A549 (cell line): Measurements from ENCODE around the gene EPN2. TPM values are rescaled to one million over a fixed set of nuclear protein-coding genes. Genes with fewer than 3 reads are reported as not detected.

Experiments
- ATAC-seq, 2 experiments: fragments of 200-7000 bp in 1 of 2; fragments of >200 bp in 1 of 2; cut with Nextera tagmentation in 1 of 2; cut with Tn5 transposase in 1 of 2; 3 replicates each; pipeline versions ENCODE4 v1.8.0 to v1.9.1; 2018 to 2020; ENCODE audit warnings: mild to moderate bottlenecking in 1 of 2, moderate library complexity in 1 of 2
- CTCF ChIA-PET: fragments of 300-600 bp; sonication (Branson Sonifier 250); formaldehyde crosslinking; extraction: SDS; loops from one replicate; lab custom pipeline; 2021; ENCODE audit warnings: antibody characterized with exemption, inconsistent platforms; lab: Yijun Ruan, JAX
- POLR2A ChIA-PET: fragments of 350-600 bp; formaldehyde crosslinking; extraction: SDS; loops from one replicate; lab custom pipeline; 2021; ENCODE audit warnings: antibody characterized with exemption, inconsistent platforms; lab: Yijun Ruan, JAX
- DNase-seq, 2 experiments: peaks; one replicate each; pipeline versions ENCODE4 v3.0.0 to v3.0.0-alpha.2; 2011 to 2016; ENCODE audit warnings: low read depth in 1 of 2, low spot score in 1 of 2
- FAIRE-seq: peaks from 2 replicates; lab custom pipeline; 2011; peaks lifted over from hg19 to GRCh38; lab: Jason Lieb, UNC
- H3K27ac ChIP-seq, 2 experiments: fragments of >200 bp; sonication (Bioruptor Twin); formaldehyde crosslinking; 3 replicates each; pipeline ENCODE4 v1.5.1; 2016 to 2017
- H3K4me1 ChIP-seq: fragments of >200 bp; sonication (Bioruptor Twin); formaldehyde crosslinking; 3 replicates; pipeline ENCODE4 v1.6.1; 2016
- H3K4me2 ChIP-seq: fragments of >200 bp; sonication (Bioruptor Twin); formaldehyde crosslinking; 3 replicates; pipeline ENCODE4 v1.6.1; 2016
- H3K4me3 ChIP-seq: fragments of >200 bp; sonication (Bioruptor Twin); formaldehyde crosslinking; 3 replicates; pipeline ENCODE4 v1.5.1; 2016
- H3K9me3 ChIP-seq: fragments of >200 bp; sonication (Bioruptor Twin); formaldehyde crosslinking; 3 replicates; pipeline ENCODE4 v1.6.1; 2016
- CBX2 ChIP-seq: fragments of 200-600 bp; sonication (generic); IDR thresholded peaks from 2 replicates; pipeline ENCODE4 v1.6.1; 2016; ENCODE audit warnings: low read depth, mild to moderate bottlenecking, borderline replicate concordance
- EHF ChIP-seq: fragments of 250-450 bp; sonication (Bioruptor Pico); IDR thresholded peaks from 2 replicates; pipeline ENCODE4 v1.5.0; 2020; ENCODE audit warnings: mild to moderate bottlenecking
- EHMT2 ChIP-seq: fragments of 200-600 bp; sonication (generic); IDR thresholded peaks from 2 replicates; pipeline ENCODE4 v1.6.1; 2016; ENCODE audit warnings: antibody characterized with exemption, low read depth, mild to moderate bottlenecking, moderate library complexity
- ELK1 ChIP-seq: fragments of 150-350 bp; IDR thresholded peaks from 2 replicates; pipeline ENCODE4 v1.6.1; 2014; ENCODE audit warnings: low read depth, mild to moderate bottlenecking, low read length
- FOSB ChIP-seq: fragments of 250-450 bp; sonication (Bioruptor Pico); IDR thresholded peaks from 2 replicates; pipeline ENCODE4 v1.5.0; 2020; ENCODE audit warnings: mild to moderate bottlenecking, moderate library complexity
- FOSL2 ChIP-seq, 2 experiments: fragments of 450-650 bp in 1 of 2; fragments of >200 bp in 1 of 2; sonication (Bioruptor Twin) in 1 of 2; formaldehyde crosslinking; IDR thresholded peaks; 2 replicates each; pipeline versions ENCODE4 v1.5.0 to v1.6.1; 2016 to 2020; ENCODE audit warnings: mild to moderate bottlenecking in 1 of 2, moderate library complexity in 1 of 2
- GATA3 ChIP-seq: IDR thresholded peaks from 2 replicates; pipeline ENCODE4 v1.6.1; 2012; ENCODE audit warnings: borderline replicate concordance
- HES2 ChIP-seq: fragments of >200 bp; sonication (Bioruptor Twin); formaldehyde crosslinking; IDR thresholded peaks from 2 replicates; pipeline ENCODE4 v1.6.1; 2016
- HEYL ChIP-seq: fragments of 250-450 bp; sonication (Bioruptor Pico); IDR thresholded peaks from 2 replicates; pipeline ENCODE4 v1.8.0; 2021; ENCODE audit warnings: mild to moderate bottlenecking, moderate library complexity
- HMGXB4 ChIP-seq: fragments of 250-450 bp; sonication (Bioruptor Pico); IDR thresholded peaks from 2 replicates; pipeline ENCODE4 v1.5.0; 2021; ENCODE audit warnings: mild to moderate bottlenecking, moderate library complexity, borderline replicate concordance
- MAZ ChIP-seq: fragments of 150-350 bp; IDR thresholded peaks from 2 replicates; pipeline ENCODE4 v1.6.1; 2014; ENCODE audit warnings: antibody characterized with exemption, low read depth, low read length, borderline replicate concordance
- NPAS2 ChIP-seq: fragments of 250-450 bp; sonication (Bioruptor Pico); IDR thresholded peaks from 2 replicates; pipeline ENCODE4 v1.8.0; 2022; ENCODE audit warnings: mild to moderate bottlenecking, moderate library complexity, borderline replicate concordance
- PBX3 ChIP-seq: IDR thresholded peaks from 2 replicates; pipeline ENCODE4 v1.6.1; 2012
- RCOR1 ChIP-seq: fragments of 150-350 bp; IDR thresholded peaks from 2 replicates; pipeline ENCODE4 v1.6.1; 2014; ENCODE audit warnings: antibody characterized with exemption, low read length, low read depth
- RFX5 ChIP-seq: fragments of 450-650 bp; IDR thresholded peaks from 2 replicates; pipeline ENCODE4 v1.7.1; 2014; ENCODE audit warnings: antibody characterized with exemption, mild to moderate bottlenecking, moderate library complexity
- RNF2 ChIP-seq: fragments of 200-600 bp; sonication (generic); IDR thresholded peaks from 2 replicates; pipeline ENCODE4 v1.6.1; 2016; ENCODE audit warnings: low read depth, mild to moderate bottlenecking, antibody characterized with exemption, moderate library complexity, borderline replicate concordance
- USF2 ChIP-seq: fragments of 450-650 bp; IDR thresholded peaks from 2 replicates; pipeline ENCODE4 v1.6.1; 2014; ENCODE audit warnings: antibody characterized with exemption
- WGBS: methylation state at CpG from one replicate; pipeline ENCODE4 v1.1.6; 2017; ENCODE audit errors: missing lambda C conversion rate; 5-methylcytosine and 5-hydroxymethylcytosine counted together
- polyA plus RNA-seq, 4 experiments: library from polyadenylated mRNA; depleted of rRNA in 3 of 4; stranded (reverse); fragments of >200 nt; fragmentation: RNase III in 1 of 4; extraction: RNeasy Plus Mini Kit Qiagen cat#74134 plus additional on column Dnase treatment in 1 of 4; gene quantifications; 2 replicates in 3 of 4; 3 replicates in 1 of 4; pipeline ENCODE4 v1.2.3, GENCODE V29; 2011 to 2017

Gene EPN2
- polyA plus RNA-seq, 2 of the 4 experiments (the other 2 are of a cell fraction) = 32.1 to 33.8 TPM

GRCh38 chr17:19265755-19266154 lies 28.6 kb downstream of the EPN2 start:
- POLR2A ChIA-PET = no interaction called here
- CTCF ChIA-PET = interaction anchor here (1.1 to 1.3 kb wide), 2 partner anchors 12 to 97 kb away, joined by 3 to 4 read pairs; partner anchors contain the start of gene B9D1
- H3K4me2 ChIP-seq = no peak overlapping the region
- TF ChIP-seq RCOR1 (no peak), GATA3 (no peak), FOSB (CRISPR knock-in tag) (no peak), EHF (CRISPR knock-in tag) (no peak)
- TF ChIP-seq, all 56 proteins: peak for 0
- no peak for FAIRE-seq
- peaks cover 29% of the 10 kb centered on the region for H3K4me1 ChIP-seq
- no peaks in the 10 kb centered on the region for H3K9me3 ChIP-seq
- DNase-seq = no peak
- H3K4me3 ChIP-seq = no peak overlapping the region
- WGBS = 87% methylated on average over 6 of the region's 6 CpGs
- ATAC-seq = no peak
- no peak overlapping the region for H3K27ac ChIP-seq

GRCh38 chr17:19268611-19269010 lies 31.4 kb downstream of the EPN2 start:
- 53% methylated on average over 3 of the region's 3 CpGs for WGBS
- peak overlapping the region; percentile 9; the same call in 1 of the 3 replicates for H3K4me2 ChIP-seq
- ChIA-PET POLR2A (no interaction called here), CTCF (interaction anchor here (1.1 to 1.4 kb wide), 2 partner anchors 16 to 178 kb away, joined by 3 read pairs; no protein-coding TSS in a partner anchor)
- peaks cover 18% of the 10 kb centered on the region for H3K4me1 ChIP-seq
- ATAC-seq (no peak; a peak in 1 of 6 replicates), DNase-seq (no peak)
- no peak overlapping the region for H3K27ac ChIP-seq
- no peak overlapping the region for H3K4me3 ChIP-seq
- H3K9me3 ChIP-seq = no peaks in the 10 kb centered on the region
- TF ChIP-seq USF2 (0 out of 2 replicates have a peak, but pooled peaks have one; percentile 4), ELK1 (no peak)
- TF ChIP-seq, all 56 proteins: peak for 1
- no peak for FAIRE-seq

GRCh38 chr17:19269106-19269505 lies 31.9 kb downstream of the EPN2 start:
- FAIRE-seq = no peak
- 54% methylated on average over 1 of the region's 1 CpG for WGBS

More at GRCh38 chr17:19269106-19269505, 31.9 kb downstream of the EPN2 start:
- Histone ChIP-seq H3K4me3 (no peak overlapping the region), H3K4me1 (peaks cover 16% of the 10 kb centered on the region), H3K27ac (no peak overlapping the region), H3K9me3 (no peaks in the 10 kb centered on the region), H3K4me2 (peak overlapping the region; percentile 9; the same call in 1 of the 3 replicates)
- ChIA-PET CTCF (interaction anchor here (1.4 to 1.7 kb wide), 2 partner anchors 22 to 178 kb away, joined by 3 to 5 read pairs; no protein-coding TSS in a partner anchor), POLR2A (no interaction called here)
- DNase-seq = no peak
- no peak for TF ChIP-seq HMGXB4 (CRISPR knock-in tag)
- no peak for TF ChIP-seq RNF2
- TF ChIP-seq FOSL2 (IDR thresholded peaks at IDR 0.05) = no peak
- no peak for TF ChIP-seq FOSL2 (CRISPR knock-in tag; IDR thresholded peaks at IDR 0.05)
- no peak for TF ChIP-seq CBX2
- no peak for TF ChIP-seq EHMT2
- TF ChIP-seq PBX3 = no peak
- no peak for TF ChIP-seq NPAS2 (CRISPR knock-in tag)
- TF ChIP-seq RFX5 = no peak
- no peak for TF ChIP-seq HEYL (CRISPR knock-in tag)
- no peak for TF ChIP-seq HES2
- TF ChIP-seq MAZ = no peak
- no peak for ATAC-seq
